Measurements from ENCODE around the gene MRC1. TPM values are rescaled to one million over a fixed set of nuclear protein-coding genes. Genes with fewer than 3 reads are reported as not detected.

Gene MRC1
- total and polyA plus RNA-seq, 10 of the 15 experiments (the other 5 are each of a cell fraction or from before 2014, with no cell fraction given) = 0.01 to 0.21 (median 0.03) TPM; not detected in 5

- no TSS peak for BruUV-seq (replicated peaks)
- intact Hi-C loops (cut with micrococcal nuclease; ENCODE audit: unreplicated experiment) = loop anchor here (5.0 kb wide), 2 partner anchors 67 to 297 kb away; no protein-coding TSS in a partner anchor
- no peak overlapping the region for H2AFZ ChIP-seq (ENCODE audit: control insufficient read depth, low read depth, low read length)
- ChIA-PET CTCF (no interaction called here), POLR2A (no interaction called here), SMC1A (ENCODE audit: uncharacterized antibody, unreplicated experiment) (no interaction called here), RAD21 (ENCODE audit: unreplicated experiment) (no interaction called here)
- in situ Hi-C loops (cut with MboI) = no loop called here
- FAIRE-seq (no peak), ATAC-seq (peak; percentile 31; the same call in 2 of the 3 replicates), DNase-seq (ENCODE audit: low read depth, low spot score) (no peak)
- no peaks in the 10 kb centered on the region for H3K9me3 ChIP-seq (replicated peaks; ENCODE audit: control insufficient read depth, insufficient read depth, low read length)
- no peak overlapping the region for H3K9ac ChIP-seq (ENCODE audit: control insufficient read depth, insufficient read depth, low read length)
- H3K4me2 ChIP-seq (ENCODE audit: control insufficient read depth, insufficient read depth) = no peak overlapping the region
- no peaks in the 10 kb centered on the region for H3K79me2 ChIP-seq (ENCODE audit: control insufficient read depth, insufficient read depth, low read length)
- TF ChIP-seq ZBED1 (IDR thresholded peaks at IDR 0.05; ENCODE audit: borderline replicate concordance) = no peak
- TF ChIP-seq, protein P1, sequence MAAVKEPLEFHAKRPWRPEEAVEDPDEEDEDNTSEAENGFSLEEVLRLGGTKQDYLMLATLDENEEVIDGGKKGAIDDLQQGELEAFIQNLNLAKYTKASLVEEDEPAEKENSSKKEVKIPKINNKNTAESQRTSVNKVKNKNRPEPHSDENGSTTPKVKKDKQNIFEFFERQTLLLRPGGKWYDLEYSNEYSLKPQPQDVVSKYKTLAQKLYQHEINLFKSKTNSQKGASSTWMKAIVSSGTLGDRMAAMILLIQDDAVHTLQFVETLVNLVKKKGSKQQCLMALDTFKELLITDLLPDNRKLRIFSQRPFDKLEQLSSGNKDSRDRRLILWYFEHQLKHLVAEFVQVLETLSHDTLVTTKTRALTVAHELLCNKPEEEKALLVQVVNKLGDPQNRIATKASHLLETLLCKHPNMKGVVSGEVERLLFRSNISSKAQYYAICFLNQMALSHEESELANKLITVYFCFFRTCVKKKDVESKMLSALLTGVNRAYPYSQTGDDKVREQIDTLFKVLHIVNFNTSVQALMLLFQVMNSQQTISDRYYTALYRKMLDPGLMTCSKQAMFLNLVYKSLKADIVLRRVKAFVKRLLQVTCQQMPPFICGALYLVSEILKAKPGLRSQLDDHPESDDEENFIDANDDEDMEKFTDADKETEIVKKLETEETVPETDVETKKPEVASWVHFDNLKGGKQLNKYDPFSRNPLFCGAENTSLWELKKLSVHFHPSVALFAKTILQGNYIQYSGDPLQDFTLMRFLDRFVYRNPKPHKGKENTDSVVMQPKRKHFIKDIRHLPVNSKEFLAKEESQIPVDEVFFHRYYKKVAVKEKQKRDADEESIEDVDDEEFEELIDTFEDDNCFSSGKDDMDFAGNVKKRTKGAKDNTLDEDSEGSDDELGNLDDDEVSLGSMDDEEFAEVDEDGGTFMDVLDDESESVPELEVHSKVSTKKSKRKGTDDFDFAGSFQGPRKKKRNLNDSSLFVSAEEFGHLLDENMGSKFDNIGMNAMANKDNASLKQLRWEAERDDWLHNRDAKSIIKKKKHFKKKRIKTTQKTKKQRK (IDR thresholded peaks at IDR 0.05; ENCODE audit: low read depth, low read length) = no peak
- H3K27me3 ChIP-seq (replicated peaks in 1 of 2; ENCODE audit: control insufficient read depth in 2 of 2, insufficient read depth in 2 of 2, low read length in 1 of 2) = peaks cover 0 to 5% of the 10 kb centered on the region in 2 experiments; a peak in 2 of 4 replicates
- H3K27ac ChIP-seq (ENCODE audit: control insufficient read depth, insufficient read depth) = no peak overlapping the region
- H3K4me3 ChIP-seq = no peak overlapping the region
- no peaks in the 10 kb centered on the region for H4K20me1 ChIP-seq (ENCODE audit: control insufficient read depth, insufficient read depth)
- H3K36me3 ChIP-seq (ENCODE audit: control insufficient read depth in 2 of 2, insufficient read depth in 2 of 2, low read length in 1 of 2) = no peaks in the 10 kb centered on the region
- no peaks in the 10 kb centered on the region for H3K4me1 ChIP-seq (ENCODE audit: control insufficient read depth, insufficient read depth, low read length)
- 2% methylated on average over 3 of the region's 3 CpGs for WGBS (ENCODE audit: insufficient coverage, insufficient replicate concordance, low lambda C conversion rate, missing lambda C conversion rate)
Measured at GRCh38 chr10:17805330-17805729, 3.8 kb upstream of the MRC1 start.

- peak; percentile 98 for ATAC-seq
- BruUV-seq (replicated peaks) = no TSS peak
- CTCF ChIA-PET = interaction anchor here (1.0 kb wide), 1 partner anchor 14 kb away, joined by 4 read pairs; no protein-coding TSS in a partner anchor
- TF ChIP-seq SIN3A (IDR thresholded peaks at IDR 0.05; ENCODE audit: low read depth, low read length) (no peak), RAD21 (IDR thresholded peaks at IDR 0.05; ENCODE audit: insufficient read depth, low read depth, low read length) (peak; percentile 40)
- TF ChIP-seq, protein P2, sequence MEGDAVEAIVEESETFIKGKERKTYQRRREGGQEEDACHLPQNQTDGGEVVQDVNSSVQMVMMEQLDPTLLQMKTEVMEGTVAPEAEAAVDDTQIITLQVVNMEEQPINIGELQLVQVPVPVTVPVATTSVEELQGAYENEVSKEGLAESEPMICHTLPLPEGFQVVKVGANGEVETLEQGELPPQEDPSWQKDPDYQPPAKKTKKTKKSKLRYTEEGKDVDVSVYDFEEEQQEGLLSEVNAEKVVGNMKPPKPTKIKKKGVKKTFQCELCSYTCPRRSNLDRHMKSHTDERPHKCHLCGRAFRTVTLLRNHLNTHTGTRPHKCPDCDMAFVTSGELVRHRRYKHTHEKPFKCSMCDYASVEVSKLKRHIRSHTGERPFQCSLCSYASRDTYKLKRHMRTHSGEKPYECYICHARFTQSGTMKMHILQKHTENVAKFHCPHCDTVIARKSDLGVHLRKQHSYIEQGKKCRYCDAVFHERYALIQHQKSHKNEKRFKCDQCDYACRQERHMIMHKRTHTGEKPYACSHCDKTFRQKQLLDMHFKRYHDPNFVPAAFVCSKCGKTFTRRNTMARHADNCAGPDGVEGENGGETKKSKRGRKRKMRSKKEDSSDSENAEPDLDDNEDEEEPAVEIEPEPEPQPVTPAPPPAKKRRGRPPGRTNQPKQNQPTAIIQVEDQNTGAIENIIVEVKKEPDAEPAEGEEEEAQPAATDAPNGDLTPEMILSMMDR (IDR thresholded peaks at IDR 0.05 in 2 of 3, conservative IDR thresholded peaks at IDR 0.05 in 1 of 3; ENCODE audit: control insufficient read depth in 2 of 3, extremely low read depth in 1 of 3, insufficient read depth in 1 of 3, low read depth in 3 of 3, low read length in 3 of 3) = peak; percentile 39; a peak in 5 of 6 replicates
- 14% methylated on average over 7 of the region's 7 CpGs for WGBS (ENCODE audit: insufficient coverage, insufficient replicate concordance, low lambda C conversion rate, missing lambda C conversion rate)
- Histone ChIP-seq H3K79me2 (ENCODE audit: control insufficient read depth, insufficient read depth, low read length) (no peaks in the 10 kb centered on the region), H3K27ac (ENCODE audit: control insufficient read depth, insufficient read depth) (no peak overlapping the region), H3K9me3 (replicated peaks; ENCODE audit: control insufficient read depth, insufficient read depth, low read length) (no peaks in the 10 kb centered on the region), H3K4me3 (no peak overlapping the region), H3K4me2 (ENCODE audit: control insufficient read depth, insufficient read depth) (no peak overlapping the region), H4K20me1 (ENCODE audit: control insufficient read depth, insufficient read depth) (no peaks in the 10 kb centered on the region), H3K4me1 (ENCODE audit: control insufficient read depth, insufficient read depth, low read length) (no peaks in the 10 kb centered on the region), H2AFZ (ENCODE audit: control insufficient read depth, low read depth, low read length) (no peak overlapping the region), H3K27me3 (replicated peaks in 1 of 2; ENCODE audit: control insufficient read depth in 2 of 2, insufficient read depth in 2 of 2, low read length in 1 of 2) (peaks cover 0 to 5% of the 10 kb centered on the region in 2 experiments; a peak in 2 of 4 replicates), H3K36me3 (ENCODE audit: control insufficient read depth in 2 of 2, insufficient read depth in 2 of 2, low read length in 1 of 2) (no peaks in the 10 kb centered on the region), H3K9ac (ENCODE audit: control insufficient read depth, insufficient read depth, low read length) (no peak overlapping the region)
- RAD21 ChIA-PET (ENCODE audit: unreplicated experiment) = no interaction called here
- in situ Hi-C loops (cut with MboI) = no loop called here
- no peak for FAIRE-seq
- POLR2A ChIA-PET = no interaction called here
- no peak for DNase-seq (ENCODE audit: low read depth, low spot score)
- intact Hi-C loops (cut with micrococcal nuclease; ENCODE audit: unreplicated experiment) = loop anchor here (1.0 to 5.0 kb wide), 3 partner anchors 66 to 410 kb away; no protein-coding TSS in a partner anchor
- SMC1A ChIA-PET (ENCODE audit: uncharacterized antibody, unreplicated experiment) = no interaction called here
Measured at GRCh38 chr10:17805921-17806577, 3.1 kb upstream of the MRC1 start.

All from GM12878 (cell line).